HG02588 (cell line): ENCODE data around the gene SAFB2.

ENCODE experiments used
- ATAC-seq: cut with Tn5 transposase; IDR thresholded peaks from one replicate; pipeline ENCODE4 v1.9.1; 2021; ENCODE audit warnings: mild to moderate bottlenecking, moderate library complexity; ENCODE audit not compliant: unreplicated experiment

Gene SAFB2

GRCh38 chr19:5585461-5586299 lies 36.9 kb downstream of the SAFB2 start:
- ATAC-seq, result no peak

GRCh38 chr19:5580161-5580571 lies 42.4 kb downstream of the SAFB2 start:
- ATAC-seq, result no peak

GRCh38 chr19:5579697-5580096 lies 42.9 kb downstream of the SAFB2 start:
- ATAC-seq, result no peak

- no peak for ATAC-seq
Measured at GRCh38 chr19:5579286-5579685, 43.3 kb downstream of the SAFB2 start.

- no peak for ATAC-seq
Measured at GRCh38 chr19:5578097-5578846, 44.3 kb downstream of the SAFB2 start.

GRCh38 chr19:5575590-5575989 lies 47.0 kb downstream of the SAFB2 start:
- ATAC-seq, result no peak

GRCh38 chr19:5572556-5573286 lies 49.9 kb downstream of the SAFB2 start:
- no peak for ATAC-seq

- ATAC-seq, result no peak
Measured at GRCh38 chr19:5571777-5572176, 50.8 kb downstream of the SAFB2 start.

GRCh38 chr19:5567970-5568407 lies 54.6 kb downstream of the SAFB2 start:
- ATAC-seq, result no peak

GRCh38 chr19:5567360-5567969 lies 55.1 kb downstream of the SAFB2 start, which contains the start of gene TINCR:
Gene TINCR, minus strand, starts transcription at chr19:5567953.
- ATAC-seq, result no peak

GRCh38 chr19:5564930-5565329 lies 57.6 kb downstream of the SAFB2 start:
- no peak for ATAC-seq

GRCh38 chr19:5563935-5564612 lies 58.5 kb downstream of the SAFB2 start:
- ATAC-seq, result no peak

GRCh38 chr19:5563008-5563431 lies 59.6 kb downstream of the SAFB2 start:
- no peak for ATAC-seq

GRCh38 chr19:5562280-5562679 lies 60.3 kb downstream of the SAFB2 start:
- ATAC-seq, result no peak

GRCh38 chr19:5561559-5561958 lies 61.0 kb downstream of the SAFB2 start:
- no peak for ATAC-seq

- ATAC-seq, result no peak
Measured at GRCh38 chr19:5560156-5560555, 62.4 kb downstream of the SAFB2 start.

- ATAC-seq, result no peak
Measured at GRCh38 chr19:5559804-5560133, 62.8 kb downstream of the SAFB2 start.

- ATAC-seq, result no peak
Measured at GRCh38 chr19:5558101-5558621, 64.4 kb downstream of the SAFB2 start.

- no peak for ATAC-seq
Measured at GRCh38 chr19:5557691-5558090, 64.9 kb downstream of the SAFB2 start.

GRCh38 chr19:5554828-5555227 lies 67.7 kb downstream of the SAFB2 start:
- no peak for ATAC-seq
